HepG2 (cell line): Measurements from ENCODE around the gene CACNG4. TPM values are rescaled to one million over a fixed set of nuclear protein-coding genes. Genes with fewer than 3 reads are reported as not detected.

Experiments
- AHDC1 ChIP-seq: sonication (generic); formaldehyde crosslinking; IDR thresholded peaks from 2 replicates; pipeline ENCODE4 v1.5.1; 2020; ENCODE audit warnings: mild to moderate bottlenecking, missing genetic modification reagents, borderline replicate concordance
- BRCA1 ChIP-seq: sonication (generic); formaldehyde crosslinking; IDR thresholded peaks from 2 replicates; pipeline ENCODE4 v1.4.0; 2020; ENCODE audit warnings: missing genetic modification reagents
- CHCHD3 ChIP-seq: sonication (generic); formaldehyde crosslinking; IDR thresholded peaks from 2 replicates; pipeline ENCODE4 v1.8.0; 2022; ENCODE audit warnings: mild to moderate bottlenecking, missing genetic modification reagents, moderate library complexity
- ERF ChIP-seq: IDR thresholded peaks from 2 replicates; pipeline ENCODE4 v1.6.1; 2018; ENCODE audit warnings: missing biosample characterization, missing genetic modification reagents
- HMGA1 ChIP-seq: sonication (generic); formaldehyde crosslinking; conservative IDR thresholded peaks from 2 replicates; pipeline ENCODE4 v1.4.0; 2020; ENCODE audit warnings: missing genetic modification reagents
- HMGXB4 ChIP-seq, 2 experiments: sonication (generic) in 1 of 2; formaldehyde crosslinking in 1 of 2; IDR thresholded peaks; 2 replicates each; pipeline versions ENCODE4 v1.4.0 to v1.6.1; 2018 to 2020; ENCODE audit warnings: missing genetic modification reagents in 2 of 2, borderline replicate concordance in 1 of 2, low read depth in 1 of 2, mild to moderate bottlenecking in 1 of 2, missing biosample characterization in 1 of 2
- HNRNPUL1 ChIP-seq: fragments of 200-400 bp; formaldehyde crosslinking; IDR thresholded peaks from 2 replicates; pipeline ENCODE4 v1.6.1; 2017; ENCODE audit warnings: low read depth, mild to moderate bottlenecking, low read length, moderate library complexity
- KLF6 ChIP-seq: IDR thresholded peaks from 2 replicates; pipeline ENCODE4 v1.8.0; 2016; ENCODE audit warnings: missing biosample characterization, missing genetic modification reagents
- MEF2D ChIP-seq: sonication (generic); formaldehyde crosslinking; IDR thresholded peaks from 2 replicates; pipeline ENCODE4 v1.5.1; 2020; ENCODE audit warnings: mild to moderate bottlenecking, missing genetic modification reagents
- NFYB ChIP-seq: sonication (generic); formaldehyde crosslinking; IDR thresholded peaks from 2 replicates; pipeline ENCODE4 v1.4.0; 2020; ENCODE audit warnings: missing genetic modification reagents
- POGZ ChIP-seq: sonication (generic); formaldehyde crosslinking; IDR thresholded peaks from 2 replicates; pipeline ENCODE4 v1.4.0; 2020; ENCODE audit warnings: mild to moderate bottlenecking, missing genetic modification reagents
- PRDM10 ChIP-seq: sonication (generic); formaldehyde crosslinking; IDR thresholded peaks from 2 replicates; pipeline ENCODE4 v1.4.0; 2020; ENCODE audit warnings: low read depth, missing genetic modification reagents
- SMAD3 ChIP-seq: sonication (generic); formaldehyde crosslinking; IDR thresholded peaks from 2 replicates; pipeline ENCODE4 v1.4.0; 2020; ENCODE audit warnings: missing genetic modification reagents
- SMC3 ChIP-seq: IDR thresholded peaks from 2 replicates; pipeline ENCODE4 v1.6.1; 2011; ENCODE audit warnings: low read length, improper control_type of control experiment
- TCF12 ChIP-seq, 2 experiments: fragments of 450-650 bp in 1 of 2; sonication (generic) in 1 of 2; formaldehyde crosslinking in 1 of 2; IDR thresholded peaks; 2 replicates each; pipeline versions ENCODE4 v1.6.1 to v1.8.0; 2017 to 2022; ENCODE audit warnings: antibody characterized with exemption in 1 of 2, mild to moderate bottlenecking in 1 of 2, missing genetic modification reagents in 1 of 2, moderate library complexity in 1 of 2
- TOPORS ChIP-seq: sonication (generic); formaldehyde crosslinking; IDR thresholded peaks from 2 replicates; pipeline ENCODE4 v1.8.0; 2023; ENCODE audit warnings: mild to moderate bottlenecking, missing genetic modification reagents
- ZFX ChIP-seq: sonication (generic); formaldehyde crosslinking; IDR thresholded peaks from 2 replicates; pipeline ENCODE4 v1.4.0; 2020; ENCODE audit warnings: mild to moderate bottlenecking, low read depth, missing genetic modification reagents, moderate library complexity
- ZSCAN25 ChIP-seq: sonication (generic); formaldehyde crosslinking; IDR thresholded peaks from 2 replicates; pipeline ENCODE4 v1.8.0; 2022; ENCODE audit warnings: mild to moderate bottlenecking, missing genetic modification reagents
- polyA plus RNA-seq, 8 experiments: library from polyadenylated mRNA; depleted of rRNA in 3 of 8; stranded (reverse) in 7 of 8; unstranded in 1 of 8; fragments of >200 nt; fragmentation: Illumina TruSeq in 4 of 8; extraction: Trizol in 4 of 8; gene quantifications; 2 replicates each; pipeline versions ENCODE4 v1.2.1 to v1.2.3, GENCODE V29; 2011 to 2016; ENCODE audit warnings: low read depth in 4 of 8, missing spikeins in 1 of 8, mixed read lengths in 1 of 8; ENCODE audit not compliant: insufficient read depth in 1 of 8
- total RNA-seq, 5 experiments: library from RNA; depleted of rRNA; stranded (reverse); fragments of >200 nt; fragmentation: Illumina TruSeq; extraction: Trizol; gene quantifications; 2 replicates each; pipeline ENCODE4 v1.2.3, GENCODE V29; 2016; ENCODE audit warnings: low read depth in 1 of 5

CACNG4 gene
- total and polyA plus RNA-seq, 2 of the 13 experiments (the other 11 are each of a cell fraction or from before 2014, with no cell fraction given) = 0.09 TPM

- TF ChIP-seq AHDC1 (CRISPR knock-in tag) (peak; percentile 83; the same call in 1 of the 2 replicates), PRDM10 (CRISPR knock-in tag) (peak; percentile 28; the same call in 1 of the 2 replicates), TCF12 (IDR thresholded peaks at IDR 0.05) (no peak), TCF12 (CRISPR knock-in tag; IDR thresholded peaks at IDR 0.05) (0 out of 2 replicates have a peak, but pooled peaks have one; percentile 19), SMC3 (0 out of 2 replicates have a peak, but pooled peaks have one; percentile 1), TOPORS (0 out of 2 replicates have a peak, but pooled peaks have one; percentile 20), ERF (CRISPR knock-in tag) (peak; percentile 21; the same call in 1 of the 2 replicates), BRCA1 (no peak), SMAD3 (0 out of 2 replicates have a peak, but pooled peaks have one; percentile 40), HNRNPUL1 (no peak), MEF2D (peak; percentile 66), NFYB (CRISPR knock-in tag) (no peak), ZFX (CRISPR knock-in tag) (peak; percentile 73; the same call in 1 of the 2 replicates), CHCHD3 (CRISPR knock-in tag) (no peak), ZSCAN25 (CRISPR knock-in tag) (peak; percentile 56), KLF6 (no peak), POGZ (peak; percentile 42; the same call in 1 of the 2 replicates), HMGA1 (CRISPR knock-in tag) (no peak), HMGXB4 (CRISPR knock-in tag; IDR thresholded peaks at IDR 0.05; ENCODE audit: borderline replicate concordance in 1 of 2, low read depth in 1 of 2) (0 out of 4 replicates have a peak, but pooled peaks of 1 of the 2 experiments have one; percentile 37)
Observed at GRCh38 chr17:66957951-66958579, 6.4 kb upstream of the CACNG4 start (continued).
